Vein endothelial cell (primary cell): Measurements from ENCODE around the gene B3GALT4. TPM values are rescaled to one million over a fixed set of nuclear protein-coding genes. Genes with fewer than 3 reads are reported as not detected.

Experiments used
- total RNA-seq: library from RNA; depleted of rRNA; stranded (reverse); fragments of >200 nt; gene quantifications from 2 replicates; pipeline ENCODE4 v1.2.3, GENCODE V29; 2012

B3GALT4 gene
- total RNA-seq = 2.6 and 5.9 TPM in 2 replicates

GRCh38 chr6:33276864-33277662, at the start of gene B3GALT4:
TSS of gene B3GALT4 (plus strand) at chr6:33277123. CDS start at chr6:33277420, 297 bp downstream.

GRCh38 chr6:33271468-33272274, 5.3 kb upstream of the B3GALT4 start, which contains the start of the genes RPS18 and VPS52:
TSS of gene RPS18 (plus strand) at chr6:33272075. CDS start at chr6:33272120, 45 bp downstream.
TSS of gene VPS52 (minus strand) at chr6:33271876. CDS start at chr6:33271675, 201 bp downstream.

GRCh38 chr6:33288921-33289783, 12.2 kb downstream of the B3GALT4 start, which contains the start of the genes PFDN6 and WDR46:
TSS of gene PFDN6 (plus strand) at chr6:33289601. CDS start at chr6:33289857, 256 bp downstream.
TSS of gene WDR46 (minus strand) at chr6:33289239. CDS start at chr6:33289170, 69 bp downstream.

GRCh38 chr6:33298773-33299236, 21.9 kb downstream of the B3GALT4 start, which contains the start of gene RGL2:
TSS of gene RGL2 (minus strand) at chr6:33298942. CDS start at chr6:33298610, 332 bp downstream.

GRCh38 chr6:33313709-33314514, 37.0 kb downstream of the B3GALT4 start, which contains the start of gene TAPBP:
TSS of gene TAPBP (minus strand) at chr6:33314078. CDS start at chr6:33314041, 37 bp downstream.

GRCh38 chr6:33317669-33318425, 40.9 kb downstream of the B3GALT4 start, which contains the start of gene ZBTB22:
TSS of gene ZBTB22 (minus strand) at chr6:33317744. CDS start at chr6:33316916, 828 bp downstream.

Other genes starting within 250 kb of the B3GALT4 start
- gene HLA-DPA1, start 203.5 kb upstream of the B3GALT4 start, total RNA-seq = 0.33 TPM in 1 of 2 replicates, not detected in the other
- gene HLA-DPB1, start 201.1 kb upstream of the B3GALT4 start, total RNA-seq = 1.6 and 7.5 TPM in 2 replicates
- 0.19 and 0.33 TPM in 2 replicates for gene COL11A2, start 84.7 kb upstream of the B3GALT4 start, total RNA-seq
- gene RXRB, start 76.5 kb upstream of the B3GALT4 start, total RNA-seq = 18.8 and 25.5 TPM in 2 replicates
- gene SLC39A7, start 76.3 kb upstream of the B3GALT4 start, total RNA-seq = 78.8 and 81.7 TPM in 2 replicates
- gene HSD17B8, start 72.5 kb upstream of the B3GALT4 start, total RNA-seq = 2.8 and 4.9 TPM in 2 replicates
- gene RING1, start 68.6 kb upstream of the B3GALT4 start, total RNA-seq = 18.3 and 27.1 TPM in 2 replicates
- 41.3 and 46.1 TPM in 2 replicates for gene VPS52, start 5.2 kb upstream of the B3GALT4 start, total RNA-seq
- gene RPS18, start 5.0 kb upstream of the B3GALT4 start, total RNA-seq = 2,652 and 3,161 TPM in 2 replicates
- 78.6 and 99.3 TPM in 2 replicates for gene WDR46, start 12.1 kb downstream of the B3GALT4 start, total RNA-seq
- 27.4 and 34.7 TPM in 2 replicates for gene PFDN6, start 12.5 kb downstream of the B3GALT4 start, total RNA-seq
- 61.8 and 67.0 TPM in 2 replicates for gene RGL2, start 21.8 kb downstream of the B3GALT4 start, total RNA-seq
- 126 and 163 TPM in 2 replicates for gene TAPBP, start 37.0 kb downstream of the B3GALT4 start, total RNA-seq
- gene ZBTB22, start 40.6 kb downstream of the B3GALT4 start, total RNA-seq = 12.6 and 15.0 TPM in 2 replicates
- 41.5 and 56.4 TPM in 2 replicates for gene DAXX, start 45.8 kb downstream of the B3GALT4 start, total RNA-seq
- gene KIFC1, start 114.7 kb downstream of the B3GALT4 start, total RNA-seq = 20.3 and 33.6 TPM in 2 replicates
- gene PHF1, start 133.9 kb downstream of the B3GALT4 start, total RNA-seq = 15.5 and 16.0 TPM in 2 replicates
- 61.8 and 63.0 TPM in 2 replicates for gene CUTA, start 141.0 kb downstream of the B3GALT4 start, total RNA-seq
- gene SYNGAP1, start 142.9 kb downstream of the B3GALT4 start, total RNA-seq = 3.6 and 5.3 TPM in 2 replicates
- 5.3 and 7.8 TPM in 2 replicates for gene ZBTB9, start 177.5 kb downstream of the B3GALT4 start, total RNA-seq